HG02588 (cell line): ENCODE data around the gene SLC7A10.

Source experiments
- ATAC-seq: cut with Tn5 transposase; IDR thresholded peaks from one replicate; pipeline ENCODE4 v1.9.1; 2021; ENCODE audit warnings: mild to moderate bottlenecking, moderate library complexity; ENCODE audit not compliant: unreplicated experiment

The SLC7A10 gene

GRCh38 chr19:33255781-33256180, 30.1 kb upstream of the SLC7A10 start:
- no peak for ATAC-seq

- no peak for ATAC-seq
Observed at GRCh38 chr19:33254245-33254824, 28.7 kb upstream of the SLC7A10 start.

GRCh38 chr19:33252971-33253370, 27.3 kb upstream of the SLC7A10 start:
- no peak for ATAC-seq

GRCh38 chr19:33252418-33252962, 26.8 kb upstream of the SLC7A10 start:
- ATAC-seq: no peak

GRCh38 chr19:33251526-33252090, 26.0 kb upstream of the SLC7A10 start:
- ATAC-seq: no peak

GRCh38 chr19:33251076-33251475, 25.4 kb upstream of the SLC7A10 start:
- ATAC-seq: no peak

- no peak for ATAC-seq
Observed at GRCh38 chr19:33250500-33250899, 24.9 kb upstream of the SLC7A10 start.

GRCh38 chr19:33249740-33250366, 24.2 kb upstream of the SLC7A10 start:
- ATAC-seq: no peak

GRCh38 chr19:33248954-33249613, 23.4 kb upstream of the SLC7A10 start:
- no peak for ATAC-seq

GRCh38 chr19:33248553-33248953, 22.9 kb upstream of the SLC7A10 start:
- ATAC-seq: no peak

- no peak for ATAC-seq
Observed at GRCh38 chr19:33248104-33248503, 22.5 kb upstream of the SLC7A10 start.

GRCh38 chr19:33247441-33247819, 21.8 kb upstream of the SLC7A10 start:
- ATAC-seq: no peak

- ATAC-seq: no peak
Observed at GRCh38 chr19:33246709-33247440, 21.2 kb upstream of the SLC7A10 start.

GRCh38 chr19:33245948-33246708, 20.5 kb upstream of the SLC7A10 start:
- ATAC-seq: no peak

GRCh38 chr19:33242911-33243310, 17.3 kb upstream of the SLC7A10 start:
- no peak for ATAC-seq

GRCh38 chr19:33242131-33242530, 16.5 kb upstream of the SLC7A10 start:
- no peak for ATAC-seq

GRCh38 chr19:33241530-33242101, 16.0 kb upstream of the SLC7A10 start:
- ATAC-seq: no peak

GRCh38 chr19:33241091-33241529, 15.5 kb upstream of the SLC7A10 start:
- no peak for ATAC-seq

GRCh38 chr19:33240181-33240771, 14.6 kb upstream of the SLC7A10 start:
- ATAC-seq: no peak
